GM23338 (cell line): ENCODE data around the gene DTNA.

Source experiments
- CREB1 ChIP-seq: fragments of 250-450 bp; sonication (Bioruptor Pico); IDR thresholded peaks from 2 replicates; pipeline ENCODE4 v1.5.0; 2020; ENCODE audit warnings: low read depth, mild to moderate bottlenecking, moderate library complexity
- CTCF ChIP-seq, 2 experiments: fragments of 200-600 bp in 1 of 2; sonication (generic) in 1 of 2; conservative IDR thresholded peaks; 2 replicates each; pipeline versions ENCODE4 v1.5.1 to v1.6.1; 2016 to 2017; ENCODE audit warnings: antibody characterized with exemption in 2 of 2, low read depth in 2 of 2, mild to moderate bottlenecking in 2 of 2, moderate library complexity in 1 of 2
- ETS1 ChIP-seq: IDR thresholded peaks from 2 replicates; pipeline ENCODE4 v1.6.1; 2016; ENCODE audit warnings: antibody characterized with exemption
- EZH2 ChIP-seq: fragments of 200-600 bp; sonication (generic); IDR thresholded peaks from one replicate; pipeline ENCODE4 v1.8.0; 2017; ENCODE audit warnings: antibody characterized with exemption, mild to moderate bottlenecking, low read depth; ENCODE audit not compliant: unreplicated experiment
- EZH2phosphoT487 ChIP-seq: fragments of 200-600 bp; sonication (generic); IDR thresholded peaks from one replicate; pipeline ENCODE4 v1.8.1; 2018; ENCODE audit warnings: antibody characterized with exemption; ENCODE audit not compliant: unreplicated experiment
- JUNB ChIP-seq: IDR thresholded peaks from one replicate; pipeline ENCODE4 v1.6.1; 2016; ENCODE audit warnings: antibody characterized with exemption; ENCODE audit not compliant: unreplicated experiment
- NANOG ChIP-seq: IDR thresholded peaks from 2 replicates; pipeline ENCODE4 v1.6.1; 2016; ENCODE audit warnings: antibody characterized with exemption, borderline replicate concordance
- POLR2AphosphoS5 ChIP-seq: IDR thresholded peaks from 2 replicates; pipeline ENCODE4 v1.6.1; 2016; ENCODE audit warnings: antibody characterized with exemption, low read depth
- STAT1 ChIP-seq: IDR thresholded peaks from one replicate; pipeline ENCODE4 v1.6.1; 2016; ENCODE audit warnings: antibody characterized with exemption; ENCODE audit not compliant: unreplicated experiment
- ZNF114 ChIP-seq: fragments of 250-450 bp; sonication (Bioruptor Pico); IDR thresholded peaks from 2 replicates; pipeline ENCODE4 v1.5.0; 2020; ENCODE audit warnings: mild to moderate bottlenecking, moderate library complexity
- ZNF331 ChIP-seq: fragments of 250-450 bp; sonication (Bioruptor Pico); IDR thresholded peaks from 2 replicates; pipeline ENCODE4 v1.5.0; 2020; ENCODE audit warnings: low read depth, mild to moderate bottlenecking, moderate library complexity
- ZNF462 ChIP-seq: fragments of 250-450 bp; sonication (Bioruptor Pico); IDR thresholded peaks from 2 replicates; pipeline ENCODE4 v1.5.0; 2020; ENCODE audit warnings: mild to moderate bottlenecking, moderate library complexity
- TF ChIP-seq, protein P1 (sequence below): IDR thresholded peaks from one replicate; pipeline ENCODE4 v1.6.1; 2018; ENCODE audit warnings: antibody characterized with exemption; ENCODE audit not compliant: unreplicated experiment

- TF ChIP-seq CTCF (conservative IDR thresholded peaks at IDR 0.05; ENCODE audit: low read depth in 2 of 2) = no peak
- no peak for TF ChIP-seq POLR2AphosphoS5
- TF ChIP-seq, protein P1, sequence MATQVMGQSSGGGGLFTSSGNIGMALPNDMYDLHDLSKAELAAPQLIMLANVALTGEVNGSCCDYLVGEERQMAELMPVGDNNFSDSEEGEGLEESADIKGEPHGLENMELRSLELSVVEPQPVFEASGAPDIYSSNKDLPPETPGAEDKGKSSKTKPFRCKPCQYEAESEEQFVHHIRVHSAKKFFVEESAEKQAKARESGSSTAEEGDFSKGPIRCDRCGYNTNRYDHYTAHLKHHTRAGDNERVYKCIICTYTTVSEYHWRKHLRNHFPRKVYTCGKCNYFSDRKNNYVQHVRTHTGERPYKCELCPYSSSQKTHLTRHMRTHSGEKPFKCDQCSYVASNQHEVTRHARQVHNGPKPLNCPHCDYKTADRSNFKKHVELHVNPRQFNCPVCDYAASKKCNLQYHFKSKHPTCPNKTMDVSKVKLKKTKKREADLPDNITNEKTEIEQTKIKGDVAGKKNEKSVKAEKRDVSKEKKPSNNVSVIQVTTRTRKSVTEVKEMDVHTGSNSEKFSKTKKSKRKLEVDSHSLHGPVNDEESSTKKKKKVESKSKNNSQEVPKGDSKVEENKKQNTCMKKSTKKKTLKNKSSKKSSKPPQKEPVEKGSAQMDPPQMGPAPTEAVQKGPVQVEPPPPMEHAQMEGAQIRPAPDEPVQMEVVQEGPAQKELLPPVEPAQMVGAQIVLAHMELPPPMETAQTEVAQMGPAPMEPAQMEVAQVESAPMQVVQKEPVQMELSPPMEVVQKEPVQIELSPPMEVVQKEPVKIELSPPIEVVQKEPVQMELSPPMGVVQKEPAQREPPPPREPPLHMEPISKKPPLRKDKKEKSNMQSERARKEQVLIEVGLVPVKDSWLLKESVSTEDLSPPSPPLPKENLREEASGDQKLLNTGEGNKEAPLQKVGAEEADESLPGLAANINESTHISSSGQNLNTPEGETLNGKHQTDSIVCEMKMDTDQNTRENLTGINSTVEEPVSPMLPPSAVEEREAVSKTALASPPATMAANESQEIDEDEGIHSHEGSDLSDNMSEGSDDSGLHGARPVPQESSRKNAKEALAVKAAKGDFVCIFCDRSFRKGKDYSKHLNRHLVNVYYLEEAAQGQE = no peak
- no peak for TF ChIP-seq EZH2
- TF ChIP-seq EZH2phosphoT487 = no peak
- TF ChIP-seq STAT1 = no peak
- no peak for TF ChIP-seq JUNB
- TF ChIP-seq CREB1 (CRISPR knock-in tag) = no peak
- TF ChIP-seq ZNF331 (CRISPR knock-in tag) = no peak
- no peak for TF ChIP-seq ZNF114 (CRISPR knock-in tag)
- TF ChIP-seq NANOG = no peak
- no peak for TF ChIP-seq ETS1
- no peak for TF ChIP-seq ZNF462 (CRISPR knock-in tag)
These were observed 177.9 kb downstream of the DTNA start for GRCh38 chr18:34887881-34888580.
